Gastrocnemius medialis (tissue), 4 donors: ENCODE data around the gene TTLL8.

Experiments
- CTCF ChIP-seq, 5 experiments: fragments of 450-650 bp in 3 of 5; fragments of 200-600 bp in 2 of 5; sonication (generic) in 2 of 5; IDR thresholded peaks in 4 of 5; conservative IDR thresholded peaks in 1 of 5; 1 replicate in 4 of 5; 2 replicates in 1 of 5; pipeline ENCODE4 v1.5.1; 2016 to 2019; ENCODE audit warnings: antibody characterized with exemption in 5 of 5, mild to moderate bottlenecking in 3 of 5, moderate library complexity in 3 of 5
- POLR2A ChIP-seq, 2 donors: fragments of 450-650 bp; IDR thresholded peaks; one replicate each; pipeline ENCODE4 v1.6.1; 2017; ENCODE audit warnings: antibody characterized with exemption in 2 of 2, mild to moderate bottlenecking in 2 of 2, moderate library complexity in 2 of 2

- TF ChIP-seq CTCF (IDR thresholded peaks at IDR 0.05 in 4 of 5, conservative IDR thresholded peaks at IDR 0.05 in 1 of 5): no peak
- TF ChIP-seq POLR2A (IDR thresholded peaks at IDR 0.05): no peak
These were observed 18.8 kb upstream of the TTLL8 start for GRCh38 chr22:50076646-50077535.
